Left forelimb (tissue), 1 donor: ENCODE measurements around the gene ALDOC.
A peak's percentile ranks its signal among the peaks of the same experiment; 100 is the strongest.
"Not testable (repeated sequence)": the region's sequence is repeated elsewhere in the genome, so short reads cannot be mapped to it uniquely, and the experiment has no call there.

Source experiments
- DNase-seq: peaks from one replicate; pipeline ENCODE4 v3.0.0-alpha.2; 2018; ENCODE audit warnings: low spot score

ALDOC gene

DNA sequence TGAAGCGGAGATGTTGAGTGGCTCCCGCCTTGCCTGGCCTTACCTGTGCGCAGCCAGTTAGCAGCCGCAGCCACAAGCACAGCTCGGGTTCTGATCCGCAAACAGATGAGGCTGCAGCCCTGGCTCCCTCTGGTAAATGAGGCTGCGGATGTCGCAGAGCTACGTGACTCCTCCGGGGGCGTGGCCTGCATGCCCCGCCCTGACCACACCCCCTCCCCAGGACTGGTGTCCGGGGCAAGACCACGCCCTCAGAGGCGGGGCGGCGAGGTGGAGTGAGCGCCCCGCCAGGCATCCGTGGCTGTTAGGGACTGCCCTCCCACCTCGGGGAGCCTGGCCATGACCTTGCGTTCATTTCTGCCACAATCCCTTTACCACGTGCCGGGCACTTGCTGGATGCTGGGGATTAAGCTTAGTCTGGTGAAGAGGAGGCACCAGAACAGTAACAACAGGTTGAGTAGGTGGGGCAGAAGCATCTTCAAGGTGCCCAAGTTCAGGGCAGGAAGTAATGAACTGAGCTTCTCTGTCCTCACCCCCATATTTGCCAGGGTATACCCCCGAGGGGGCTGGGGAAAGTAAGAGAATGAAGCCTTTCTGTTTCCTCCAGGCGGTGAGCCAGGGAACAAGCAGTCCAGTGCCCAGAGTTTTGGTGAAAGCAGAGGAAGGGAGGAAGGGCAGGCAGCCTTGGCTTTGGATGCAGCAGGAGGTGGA is at the start of gene ALDOC:
Gene ALDOC, minus strand, starts transcription at position 138 of the 708 bp plus-strand sequence. CDS start 1,363 bp downstream, outside the sequence.
- peak; percentile 87 for DNase-seq

DNA sequence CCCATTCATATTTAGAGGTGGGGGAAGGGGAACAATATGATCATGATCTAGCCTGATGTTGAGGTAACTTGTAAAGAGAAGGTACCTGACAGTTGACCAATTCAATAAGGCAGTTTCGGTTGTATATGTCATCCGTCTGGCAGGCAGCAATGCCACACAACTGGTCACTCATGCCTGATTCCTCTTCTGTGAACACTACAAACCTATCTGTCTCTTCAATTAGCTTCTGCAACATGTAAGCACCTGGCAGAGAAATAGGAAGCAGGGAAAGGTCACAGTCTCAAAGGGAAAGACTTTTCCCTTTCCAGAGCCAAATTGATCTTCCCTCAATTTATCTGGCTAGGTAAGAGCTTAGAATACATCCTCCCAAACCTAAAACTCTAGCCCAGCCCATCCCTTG is 47.5 kb upstream of the ALDOC start:
- DNase-seq: no peak

DNA sequence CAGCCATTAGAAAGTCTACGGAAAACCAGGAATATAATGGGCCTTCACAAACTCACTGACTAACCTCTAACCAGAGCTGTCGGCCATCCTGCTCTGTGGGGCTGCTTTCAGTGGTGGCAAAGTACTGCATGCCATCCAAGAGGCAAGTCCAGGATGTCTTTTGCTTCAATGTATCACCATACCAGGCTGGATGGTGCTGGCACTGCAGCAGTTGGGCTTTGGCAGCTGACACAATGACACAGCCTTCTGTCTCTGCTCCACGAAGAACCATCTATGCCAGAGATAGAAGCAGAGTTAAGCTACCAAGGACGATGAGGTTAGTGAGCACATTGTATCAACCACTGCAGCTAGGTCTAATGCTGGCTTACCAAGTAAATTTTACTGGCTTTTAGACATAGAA is 47.0 kb upstream of the ALDOC start:
- DNase-seq: no peak

DNA sequence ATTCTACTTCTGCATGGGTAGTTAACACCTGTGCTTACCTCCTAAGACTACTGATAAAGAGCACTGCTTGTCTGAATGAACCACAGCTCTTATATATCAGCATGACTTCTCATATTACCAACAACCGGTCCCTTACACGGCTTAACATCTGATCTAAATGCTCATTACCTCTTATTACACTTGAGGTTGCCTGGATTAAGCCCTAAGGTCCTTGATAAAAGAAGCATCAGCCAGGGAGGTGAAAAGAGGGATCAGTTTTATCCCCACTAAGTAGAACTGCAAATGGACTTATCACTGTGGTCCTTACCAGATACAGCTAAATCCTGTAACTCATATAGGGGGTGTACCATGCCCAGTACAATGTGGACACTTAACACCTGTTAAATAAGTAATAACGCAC is 45.5 kb upstream of the ALDOC start:
- DNase-seq: no peak

DNA sequence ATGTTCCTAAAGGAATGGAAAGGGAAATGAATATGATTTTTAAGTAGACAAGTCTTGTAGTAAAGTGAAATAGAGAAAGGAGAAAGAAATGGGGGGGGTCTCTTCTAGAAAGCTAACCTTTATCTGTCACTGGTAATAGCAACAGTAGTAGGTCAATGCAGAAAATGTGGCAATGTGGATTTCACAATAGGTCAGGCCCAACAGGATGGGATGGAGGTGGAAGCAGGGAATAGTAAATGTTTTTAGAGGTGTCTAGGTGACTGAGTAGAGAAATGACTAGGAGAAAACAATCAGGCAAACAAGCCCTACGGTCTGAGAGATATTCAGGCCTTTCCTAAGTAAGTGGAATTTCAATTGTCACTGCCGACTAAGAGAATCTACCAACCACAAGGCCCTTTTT is 43.3 kb upstream of the ALDOC start:
- no peak for DNase-seq

DNA sequence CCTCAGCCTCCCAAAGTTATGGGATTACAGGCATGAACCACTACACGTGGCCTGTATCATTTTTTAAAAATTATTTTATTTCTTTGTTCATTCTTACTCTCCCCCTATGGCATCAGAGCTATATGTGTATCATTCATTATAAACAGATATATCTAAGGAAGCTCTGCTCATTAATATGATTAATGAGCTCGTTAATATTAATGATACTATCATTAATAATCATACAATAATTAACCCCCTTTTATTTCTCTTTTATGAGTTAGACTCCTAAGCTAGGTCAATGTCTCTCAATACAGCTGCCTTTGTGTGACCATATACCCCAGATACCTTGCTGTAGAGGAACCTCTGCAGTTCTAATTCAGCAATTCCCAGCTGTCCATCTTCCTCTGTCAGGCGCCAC is 41.8 kb upstream of the ALDOC start:
- no peak for DNase-seq

DNA sequence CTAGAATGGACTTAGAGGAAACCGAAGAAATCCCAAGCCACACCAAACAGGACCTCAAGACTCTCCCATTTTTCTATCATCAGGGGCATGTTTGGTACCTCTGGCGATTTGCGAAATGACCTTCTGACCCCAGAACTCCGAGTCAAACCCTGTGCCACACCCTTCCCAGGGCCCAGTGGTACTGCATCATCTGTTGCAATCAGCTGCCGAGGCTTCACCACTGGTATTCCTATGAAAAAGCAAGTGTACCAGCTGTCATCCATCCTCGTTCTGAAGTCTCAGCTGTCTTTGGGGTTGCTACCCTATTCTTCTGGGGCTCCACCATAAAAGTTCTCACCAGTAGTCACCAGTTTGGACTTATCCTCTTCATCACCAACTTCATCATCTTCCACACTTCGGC is 39.6 kb upstream of the ALDOC start:
- no peak for DNase-seq

DNA sequence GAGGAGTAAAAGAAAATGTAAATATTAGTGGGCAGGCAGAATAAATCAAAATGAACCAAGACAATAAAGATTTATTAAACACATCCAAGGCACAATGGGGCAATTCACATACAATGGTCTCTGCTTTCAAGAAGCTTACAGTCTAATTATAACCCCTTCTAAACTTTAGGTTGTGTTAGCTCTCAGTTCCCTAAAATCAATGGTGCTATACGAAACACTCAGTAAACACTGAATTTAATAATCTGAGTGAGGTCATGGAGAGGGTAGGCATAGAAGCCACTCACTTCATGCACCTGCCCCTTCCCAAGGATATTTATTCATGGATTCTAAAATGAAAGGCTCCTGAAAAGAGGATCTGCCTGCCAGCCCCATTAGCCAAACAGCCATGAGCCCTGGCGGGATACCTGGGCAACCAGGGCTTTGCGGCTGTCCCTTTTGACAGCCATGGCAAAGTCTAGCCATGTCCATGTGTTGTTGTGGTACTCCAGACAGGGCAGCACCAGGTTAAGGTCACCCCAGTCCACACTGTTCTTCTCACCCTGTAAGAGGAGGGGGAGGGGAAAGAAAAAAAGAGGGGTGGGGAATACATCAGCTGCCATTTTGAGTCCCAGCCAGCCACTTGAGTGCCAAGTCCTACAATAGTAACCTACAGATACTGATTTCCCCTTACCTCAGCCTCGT is 38.7 kb upstream of the ALDOC start:
- no peak for DNase-seq

DNA sequence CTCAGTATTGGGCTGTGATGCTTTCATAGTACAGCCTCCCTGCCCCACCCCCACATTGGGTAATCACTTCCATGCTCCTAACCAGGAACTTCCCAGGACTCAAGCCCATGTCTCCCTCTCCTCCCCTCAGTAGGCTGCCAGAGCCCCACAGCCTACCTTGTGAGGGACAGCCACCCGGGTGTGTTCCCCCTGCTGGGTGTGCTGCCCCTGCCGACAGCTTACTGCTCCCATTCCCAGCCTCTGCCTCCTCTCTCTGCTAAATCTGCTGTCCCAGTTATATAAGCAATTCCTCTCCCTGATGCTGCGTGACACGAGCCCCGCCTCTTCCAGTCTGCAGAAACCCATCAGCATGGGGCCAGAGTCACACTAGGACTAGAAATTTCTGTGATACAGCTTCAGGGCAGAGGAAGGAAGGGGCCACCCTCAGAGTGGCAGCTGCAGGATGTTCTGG is 37.3 kb upstream of the ALDOC start, which contains the start of gene RSKR:
Gene RSKR, minus strand, starts transcription at position 255 of the 451 bp plus-strand sequence. Its CDS starts 24 bp downstream, at position 231.
- DNase-seq: no peak

DNA sequence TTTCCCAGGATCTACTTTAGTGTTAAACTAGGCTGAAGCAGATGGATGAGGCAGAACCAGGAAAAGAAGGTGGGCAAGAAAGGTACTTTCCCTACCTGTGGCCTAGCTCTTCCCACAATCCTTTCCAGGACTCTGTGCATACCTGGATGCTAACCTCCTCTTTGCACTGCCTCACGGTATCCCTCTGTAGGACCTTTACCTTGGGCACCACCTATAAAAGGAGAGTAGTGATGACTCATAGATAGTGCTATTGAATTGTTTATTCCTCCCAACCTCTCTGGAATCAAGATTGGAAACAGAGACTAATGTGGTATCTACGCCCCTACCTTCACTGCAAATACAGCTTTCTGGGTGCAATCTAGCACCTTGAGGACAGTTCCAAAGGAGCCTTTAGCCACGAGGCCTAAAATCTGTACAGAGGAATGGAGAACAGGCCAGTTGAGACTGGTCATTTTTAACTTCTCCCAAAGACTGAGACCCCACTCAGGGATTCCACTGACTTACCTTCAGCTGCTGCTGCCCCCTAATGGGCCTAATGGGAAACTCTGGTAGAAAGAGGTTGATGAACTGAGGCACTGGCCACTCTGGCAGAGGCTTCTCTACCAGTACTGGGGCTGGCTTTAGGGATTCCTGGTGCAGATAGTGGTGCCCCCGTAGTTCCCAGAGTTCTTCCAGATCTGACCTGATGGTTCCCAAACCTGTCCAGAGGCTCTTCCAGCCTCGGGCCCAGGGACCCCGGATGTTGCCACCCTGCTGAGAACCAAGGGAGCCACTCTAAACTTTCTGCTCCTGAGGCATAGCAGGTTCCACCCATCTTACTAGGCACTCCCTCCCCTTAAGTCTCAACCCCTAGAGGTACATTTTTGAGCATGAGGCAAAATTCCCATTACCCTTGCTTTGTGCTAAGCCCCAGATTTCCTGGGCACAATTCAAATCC is 36.5 kb upstream of the ALDOC start:
- no peak for DNase-seq

DNA sequence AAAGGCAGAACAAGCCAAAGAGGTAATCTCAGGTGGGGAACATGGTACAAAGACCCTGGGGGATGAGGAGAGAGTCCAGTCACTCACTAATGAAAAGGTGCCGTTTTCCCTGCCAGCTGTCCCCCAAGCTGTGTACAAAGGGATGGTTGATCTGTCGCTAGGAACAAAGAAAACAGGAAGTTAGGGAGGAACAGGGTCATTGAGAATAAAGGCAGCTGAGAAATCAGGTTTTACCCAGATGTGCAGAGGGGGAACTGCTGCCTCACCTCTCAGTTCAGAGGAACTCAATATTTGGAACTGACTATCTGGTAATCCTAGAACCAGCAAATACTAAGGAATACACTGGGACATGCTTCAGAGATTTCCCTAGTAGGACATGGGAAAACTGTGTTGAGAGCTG is 35.8 kb upstream of the ALDOC start:
- DNase-seq: no peak

DNA sequence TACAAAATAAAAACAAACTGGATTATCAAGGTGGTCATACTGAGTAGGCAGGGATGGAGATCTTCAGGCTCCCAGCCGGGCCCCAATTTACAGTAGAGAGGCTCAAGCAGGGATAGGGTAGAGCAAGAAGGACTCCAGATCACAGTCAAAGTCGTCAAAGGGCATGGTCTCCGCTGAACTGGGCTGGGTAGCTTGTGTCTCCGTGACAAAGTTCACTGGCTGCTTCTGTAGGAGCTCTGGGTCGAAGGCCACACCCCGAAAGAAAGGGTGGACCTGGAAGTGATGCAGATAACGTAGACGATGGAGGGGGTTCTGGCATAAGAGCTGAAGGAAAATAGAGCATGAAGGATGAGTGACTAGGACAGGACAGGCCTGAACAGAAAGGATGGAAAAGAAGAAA is 33.7 kb upstream of the ALDOC start:
- no peak for DNase-seq

DNA sequence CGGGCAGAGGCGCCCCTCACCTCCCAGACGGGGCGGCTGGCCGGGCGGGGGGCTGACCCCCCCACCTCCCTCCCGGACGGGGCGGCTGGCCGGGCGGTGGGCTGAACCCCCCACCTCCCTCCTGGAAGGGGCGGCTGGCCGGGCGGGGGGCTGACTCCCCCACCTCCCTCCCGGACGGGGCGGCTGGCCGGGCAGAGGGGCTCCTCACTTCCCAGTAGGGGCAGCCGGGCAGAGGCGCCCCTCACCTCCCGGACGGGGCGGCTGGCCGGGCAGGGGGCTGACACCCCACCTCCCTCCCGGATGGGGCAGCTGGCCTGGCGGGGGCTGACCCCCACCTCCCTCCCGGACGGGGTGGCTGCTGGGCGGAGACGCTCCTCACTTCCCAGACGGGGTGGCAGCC is 27.3 kb upstream of the ALDOC start:
- not testable (repeated sequence) for DNase-seq

DNA sequence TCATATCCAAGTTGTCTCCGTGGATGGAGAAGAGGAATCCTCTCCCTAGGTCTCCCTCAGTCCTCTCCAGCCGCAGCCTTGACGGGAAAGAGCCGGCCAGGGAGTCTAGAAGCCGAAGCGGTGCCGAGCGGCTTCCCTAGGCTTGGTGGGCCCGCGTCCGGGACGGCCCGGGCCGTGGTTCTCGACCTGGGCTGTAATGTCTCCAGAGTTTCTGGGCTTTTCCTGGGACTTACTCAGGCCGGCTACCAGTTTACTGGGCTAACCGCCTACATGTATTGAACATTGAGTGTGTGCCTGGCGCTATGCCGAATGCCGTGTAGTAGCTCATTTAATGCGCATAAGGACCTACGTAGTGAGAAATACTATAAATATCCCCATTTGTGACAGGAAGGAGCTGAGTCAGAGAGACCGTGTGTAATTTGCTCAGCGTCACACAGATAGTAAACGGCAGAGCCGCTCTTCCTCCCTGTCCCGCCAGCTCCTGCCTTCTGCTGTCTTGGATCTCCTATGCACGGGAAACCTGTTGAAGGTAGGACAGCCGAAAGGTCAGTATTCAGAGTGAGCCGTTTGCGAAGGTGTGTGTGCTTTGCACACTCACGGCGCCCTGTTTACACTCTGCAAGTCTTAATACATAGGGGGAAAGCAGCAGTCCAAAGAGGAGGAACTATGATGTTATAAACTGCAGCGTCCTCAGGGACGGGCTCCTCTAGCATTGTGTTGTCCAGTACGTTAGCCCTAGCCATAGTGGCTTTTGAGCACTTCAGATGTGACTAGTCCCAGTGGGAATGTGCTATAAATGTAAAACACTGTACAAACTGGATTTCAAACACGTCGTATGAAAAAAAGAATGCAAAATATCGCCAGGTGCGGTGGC is 22.9 kb upstream of the ALDOC start:
- peak; percentile 68 for DNase-seq

DNA sequence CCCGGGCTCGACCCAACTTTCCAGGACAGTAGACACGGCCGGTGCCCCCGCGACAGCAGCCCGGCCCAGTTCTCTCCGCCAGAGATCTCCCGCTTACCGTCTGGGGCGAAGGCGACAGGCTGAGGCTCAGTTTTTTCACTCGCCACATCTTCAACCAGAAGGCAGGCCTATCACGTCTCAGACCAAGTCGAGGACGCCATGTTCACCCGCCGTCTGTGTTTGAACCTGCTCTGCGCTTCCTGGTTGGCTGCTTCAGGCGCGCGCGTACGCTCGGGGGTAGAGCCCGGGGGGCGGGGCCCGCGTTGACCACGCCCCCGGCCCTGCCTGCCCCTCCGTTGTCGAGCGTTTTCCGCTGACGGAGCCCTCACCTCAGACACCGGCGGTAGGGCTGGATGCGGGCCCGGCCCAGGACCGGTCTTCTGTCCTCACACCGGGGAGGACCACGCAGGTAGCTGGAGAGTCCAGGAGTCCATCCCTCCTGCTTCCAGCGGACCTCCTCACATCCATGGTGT is 22.2 kb upstream of the ALDOC start, which contains the start of gene SPAG5:
Gene SPAG5, minus strand, starts transcription at position 227 of the 512 bp plus-strand sequence. Its CDS starts 79 bp downstream, at position 148.
- DNase-seq: peak; percentile 95

DNA sequence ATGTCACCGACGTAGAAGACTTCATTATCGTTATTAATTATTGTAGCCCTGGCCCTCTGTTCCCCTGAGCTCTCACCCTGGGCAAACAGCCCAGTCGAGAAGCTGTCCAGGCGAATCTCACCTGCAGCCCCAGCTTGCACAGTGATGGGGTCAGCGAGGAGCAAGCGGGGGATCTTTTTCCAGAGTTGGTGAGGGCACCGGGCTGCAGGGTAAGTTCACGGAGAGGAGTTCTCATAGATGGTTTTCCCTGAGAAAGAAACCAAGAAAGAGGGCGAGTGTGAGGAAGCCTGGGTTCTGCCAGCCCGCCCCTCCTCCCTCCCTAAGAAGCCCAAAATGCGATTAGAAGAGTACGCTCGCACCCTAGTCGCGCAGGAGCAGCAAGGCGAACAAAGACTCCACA is 21.7 kb upstream of the ALDOC start:
- DNase-seq: no peak

DNA sequence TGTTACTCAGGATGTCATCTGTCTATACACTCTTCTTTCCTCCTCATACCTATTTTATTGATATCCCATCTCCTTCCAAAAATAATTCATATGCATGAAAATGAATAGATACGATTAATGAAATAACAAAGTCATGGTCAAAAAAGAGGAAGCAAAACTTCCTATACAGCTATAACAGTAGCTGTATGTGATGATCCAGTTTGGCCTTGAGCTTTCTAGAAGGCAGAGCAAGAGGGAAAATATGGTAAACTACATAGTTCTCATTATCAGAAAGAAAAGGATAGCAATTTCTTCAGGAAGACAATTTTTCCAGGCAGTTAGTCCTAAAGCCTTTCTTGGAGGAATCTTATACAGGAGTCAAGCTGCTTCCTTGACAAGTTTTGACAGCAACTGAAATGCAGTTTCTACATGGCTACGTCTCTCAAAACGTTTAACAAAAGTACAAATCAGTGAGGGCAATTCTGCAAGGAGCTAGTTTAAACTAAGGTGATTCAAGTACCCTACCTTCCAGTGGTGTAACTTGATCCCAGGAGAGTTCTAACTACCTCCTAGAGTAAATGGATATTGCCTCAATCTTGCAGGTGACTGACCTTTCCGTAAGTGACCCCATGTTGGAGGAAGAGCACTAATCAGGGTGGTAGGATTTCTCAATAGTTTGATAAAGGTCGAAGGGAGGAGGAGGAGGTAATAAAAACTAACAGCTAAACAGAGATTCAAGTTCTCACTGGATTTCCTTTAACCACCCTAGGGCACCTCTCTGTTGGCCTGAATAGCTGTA is 21.1 kb upstream of the ALDOC start:
- DNase-seq: no peak

DNA sequence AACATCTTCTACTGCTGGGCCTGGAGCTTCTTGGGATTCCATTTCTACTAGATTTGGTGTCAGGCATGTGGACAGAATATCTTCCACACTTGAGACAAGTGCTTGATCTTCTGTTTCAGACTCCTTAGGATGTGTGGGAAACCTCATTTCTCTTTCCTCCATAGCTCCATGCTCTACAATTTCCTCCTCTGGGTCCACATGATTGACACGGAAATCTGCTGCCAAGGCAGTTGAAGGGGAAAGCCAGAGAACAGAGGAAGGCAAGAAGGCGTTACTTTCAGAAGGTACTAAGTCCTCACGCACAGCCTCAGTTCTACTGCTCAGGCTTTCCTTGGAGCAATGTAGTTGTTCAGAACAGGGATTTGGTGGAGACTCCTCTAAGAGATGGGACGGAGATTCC is 15.6 kb upstream of the ALDOC start:
- no peak for DNase-seq

DNA sequence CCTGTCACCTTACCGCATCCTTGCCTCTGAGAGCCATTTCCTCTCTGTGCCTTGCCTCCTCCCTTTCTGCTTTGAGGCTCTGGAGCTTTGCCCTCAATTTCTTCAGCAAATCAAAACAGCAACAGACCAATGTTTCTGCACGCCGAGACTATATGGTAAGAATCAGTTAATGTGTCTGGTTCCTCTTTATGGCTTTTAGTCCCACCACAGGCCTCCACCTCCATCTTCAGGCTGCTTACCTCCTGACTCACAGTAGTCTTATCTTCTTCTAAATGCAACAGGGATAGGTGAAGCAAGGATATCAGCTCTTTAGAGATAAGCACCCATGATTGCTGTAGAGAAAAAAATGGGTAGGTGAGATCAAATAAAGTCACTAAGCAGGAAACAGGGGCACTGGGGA is 9.2 kb upstream of the ALDOC start:
- DNase-seq: no peak

DNA sequence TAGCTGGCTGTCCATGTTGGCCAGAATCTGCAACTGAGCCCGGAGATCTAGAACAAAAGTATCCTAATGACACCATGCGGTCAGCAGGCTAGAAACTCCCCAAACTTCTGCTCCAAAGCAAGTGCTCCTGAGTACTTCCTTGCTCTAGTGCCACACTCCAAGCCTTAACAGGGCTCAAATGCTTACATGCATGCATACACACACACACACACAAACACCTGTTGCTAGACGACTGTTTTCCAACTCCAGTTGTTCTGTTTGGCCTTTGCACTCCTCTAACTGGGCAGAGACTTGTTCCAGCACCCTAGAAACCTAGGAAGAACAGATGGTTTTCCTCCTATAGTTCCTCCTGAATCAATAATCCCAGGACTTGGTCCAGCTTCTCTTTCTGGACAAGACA is 7.7 kb upstream of the ALDOC start:
- no peak for DNase-seq
